ENCODE results near the gene CR1. TPM values are rescaled to one million over a fixed set of nuclear protein-coding genes. Genes with fewer than 3 reads are reported as not detected.

Gene CR1
- total RNA-seq, 1 experiment from 2014 or later, result 0.07 TPM

DNA sequence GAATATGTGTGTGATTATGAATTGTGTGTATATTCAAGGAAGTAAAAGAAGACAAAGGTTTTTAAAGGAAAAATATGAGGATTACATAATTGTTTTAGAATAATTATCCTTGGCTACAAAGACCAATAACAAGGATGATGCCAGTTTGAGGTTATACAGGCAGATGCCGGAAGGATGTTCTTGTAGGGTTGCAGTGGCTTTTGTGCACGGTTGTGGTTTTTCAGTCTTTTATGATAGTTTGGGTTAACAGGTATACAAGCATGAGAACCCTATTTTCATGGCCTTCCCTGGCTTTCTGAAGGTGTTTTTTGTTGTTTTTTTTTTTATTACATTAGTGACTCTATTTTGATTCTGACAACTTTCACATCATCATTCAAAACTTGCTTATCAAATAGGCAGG, 36.9 kb upstream of the CR1 start:
- H3K27me3 ChIP-seq (ENCODE audit: insufficient read depth, low read length), result no peaks in the 10 kb centered on the region
- no peaks in the 10 kb centered on the region for H3K36me3 ChIP-seq (ENCODE audit: control insufficient read depth in 1 of 2, insufficient read depth in 2 of 2, low read length in 2 of 2)
- ChIA-PET POLR2A (no interaction called here), CTCF (no interaction called here), RAD21 (ENCODE audit: low non-redundant PET in 1 of 2, low total read pairs in 2 of 2, uncharacterized antibody in 2 of 2, unreplicated experiment in 2 of 2) (no interaction called here)
- peaks cover 3 to 14% of the 10 kb centered on the region in 2 experiments; a peak in 3 of 4 replicates for H3K4me1 ChIP-seq (ENCODE audit: control insufficient read depth in 1 of 2, insufficient read depth in 2 of 2, low read length in 2 of 2)
- intact Hi-C loops (cut with micrococcal nuclease), result no loop called here
- H2AFZ ChIP-seq (ENCODE audit: low read depth, low read length, poor library complexity, severe bottlenecking), result no peak overlapping the region
- H3K27ac ChIP-seq (ENCODE audit: low read depth, low read length), result no peak overlapping the region
- H3K4me2 ChIP-seq (ENCODE audit: low read length), result no peak overlapping the region
- no peak overlapping the region for H3K4me3 ChIP-seq (replicated peaks in 1 of 2; ENCODE audit: low read depth in 1 of 2, low read length in 2 of 2)
- BruUV-seq (replicated peaks), result no TSS peak
- no peak overlapping the region for H3K9ac ChIP-seq (ENCODE audit: low read length)
- DNase-seq (ENCODE audit: low read depth, low spot score) (no peak), ATAC-seq (no peak)
- H4K20me1 ChIP-seq (ENCODE audit: insufficient read depth), result no peaks in the 10 kb centered on the region
- TF ChIP-seq SP1 (IDR thresholded peaks at IDR 0.05; ENCODE audit: low read depth) (no peak), FOSL1 (IDR thresholded peaks at IDR 0.05; ENCODE audit: low read depth) (no peak), YY1 (IDR thresholded peaks at IDR 0.05; ENCODE audit: extremely low read depth, insufficient replicate concordance, low read depth, low read length) (no peak), EZH2phosphoT487 (IDR thresholded peaks at IDR 0.05; ENCODE audit: borderline replicate concordance) (no peak), TCF7L2 (IDR thresholded peaks at IDR 0.05; ENCODE audit: borderline replicate concordance, extremely low read depth, insufficient read depth, insufficient read length) (no peak), RAD21 (IDR thresholded peaks at IDR 0.05; ENCODE audit: low read depth) (no peak), POLR2A (IDR thresholded peaks at IDR 0.05; ENCODE audit: borderline replicate concordance, extremely low read depth, insufficient read depth, insufficient read length) (no peak), JUND (IDR thresholded peaks at IDR 0.05) (no peak), POLR2AphosphoS5 (IDR thresholded peaks at IDR 0.05; ENCODE audit: low read depth, low read length) (no peak)
- H3K79me2 ChIP-seq (ENCODE audit: insufficient read depth, low read length), result no peaks in the 10 kb centered on the region
- 0 out of 2 replicates have a peak, but pooled peaks cover 5% of the 10 kb centered on the region for H3K9me2 ChIP-seq (ENCODE audit: insufficient read depth)
- no peaks in the 10 kb centered on the region for H3K9me3 ChIP-seq (ENCODE audit: control insufficient read depth in 1 of 2, insufficient read depth in 1 of 2, low read depth in 1 of 2, low read length in 2 of 2)

DNA sequence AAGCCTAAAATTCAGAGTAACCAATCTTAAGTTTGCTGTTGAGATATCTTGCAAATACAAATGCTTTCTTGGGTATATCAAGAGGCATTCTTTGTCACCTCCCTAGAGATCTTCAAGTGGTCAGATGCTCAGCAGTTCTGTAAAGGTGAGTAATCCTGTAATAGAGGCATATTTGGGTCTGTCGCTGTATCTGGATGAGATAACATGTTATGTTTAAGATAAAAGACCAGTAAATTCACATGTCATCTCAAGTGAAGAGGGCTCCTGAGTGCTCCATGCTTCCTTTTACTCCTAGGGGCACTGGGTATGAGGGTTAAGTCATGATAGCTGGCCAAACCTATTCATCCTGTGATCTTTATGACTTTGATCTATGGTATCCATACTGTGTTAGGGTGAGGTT, 34.3 kb upstream of the CR1 start:
- intact Hi-C loops (cut with micrococcal nuclease), result no loop called here
- TF ChIP-seq EZH2 (IDR thresholded peaks at IDR 0.05) (no peak), SP1 (IDR thresholded peaks at IDR 0.05; ENCODE audit: low read depth) (no peak), EGR1 (IDR thresholded peaks at IDR 0.05; ENCODE audit: low read depth) (no peak), ELF1 (IDR thresholded peaks at IDR 0.05; ENCODE audit: borderline replicate concordance, low read depth) (no peak)
- POLR2A ChIA-PET, result no interaction called here
- RAD21 ChIA-PET (ENCODE audit: low non-redundant PET in 1 of 2, low total read pairs in 2 of 2, uncharacterized antibody in 2 of 2, unreplicated experiment in 2 of 2), result no interaction called here
- no peak for DNase-seq (ENCODE audit: low read depth, low spot score)
- Histone ChIP-seq H3K4me1 (ENCODE audit: control insufficient read depth in 1 of 2, insufficient read depth in 2 of 2, low read length in 2 of 2) (no peaks in the 10 kb centered on the region), H3K9me2 (ENCODE audit: insufficient read depth) (0 out of 2 replicates have a peak, but pooled peaks cover 5% of the 10 kb centered on the region), H3K79me2 (ENCODE audit: insufficient read depth, low read length) (no peaks in the 10 kb centered on the region), H3K9me3 (ENCODE audit: control insufficient read depth in 1 of 2, insufficient read depth in 1 of 2, low read depth in 1 of 2, low read length in 2 of 2) (no peaks in the 10 kb centered on the region), H3K9ac (ENCODE audit: low read length) (no peak overlapping the region), H3K4me3 (replicated peaks in 1 of 2; ENCODE audit: low read depth in 1 of 2, low read length in 2 of 2) (no peak overlapping the region), H3K36me3 (ENCODE audit: control insufficient read depth in 1 of 2, insufficient read depth in 2 of 2, low read length in 2 of 2) (no peaks in the 10 kb centered on the region), H2AFZ (ENCODE audit: low read depth, low read length, poor library complexity, severe bottlenecking) (no peak overlapping the region), H3K27ac (ENCODE audit: low read depth, low read length) (no peak overlapping the region), H3K4me2 (ENCODE audit: low read length) (no peak overlapping the region), H3K27me3 (ENCODE audit: insufficient read depth, low read length) (no peaks in the 10 kb centered on the region), H4K20me1 (ENCODE audit: insufficient read depth) (no peaks in the 10 kb centered on the region)
- no TSS peak for BruUV-seq (replicated peaks)
- CTCF ChIA-PET, result no interaction called here
- no peak for ATAC-seq

Measured in HCT116 (cell line).